HepG2 (cell line): Measurements from ENCODE around the gene DDAH2. TPM values are rescaled to one million over a fixed set of nuclear protein-coding genes. Genes with fewer than 3 reads are reported as not detected.

Experiments
- ATAC-seq: fragments of 200-7000 bp; cut with Tn5 transposase; 3 replicates; pipeline ENCODE4 v1.9.1; 2020; ENCODE audit warnings: mild to moderate bottlenecking, moderate library complexity
- BruUV-seq: library from RNA; stranded (reverse); fragments of 400-500 nt; replicated peaks from 2 replicates; lab custom pipeline; 2021; lab: Mats Ljungman, UMichigan
- CTCF ChIA-PET: fragments of 300-600 bp; formaldehyde crosslinking; extraction: SDS; loops from one replicate; lab custom pipeline; 2021; ENCODE audit warnings: low total read pairs, inconsistent platforms, low intra/inter-chr PET ratio; lab: Yijun Ruan, JAX
- POLR2A ChIA-PET: fragments of 350-600 bp; sonication (Branson Sonifier 250); formaldehyde crosslinking; loops from one replicate; lab custom pipeline; 2020; ENCODE audit warnings: antibody characterized with exemption, inconsistent platforms; lab: Yijun Ruan, JAX
- DNase-seq: peaks from one replicate; pipeline ENCODE4 v3.0.0-alpha.2; 2015; ENCODE audit warnings: low spot score
- FAIRE-seq: peaks from 3 replicates; lab custom pipeline; 2011; peaks lifted over from hg19 to GRCh38; lab: Jason Lieb, UNC
- H2AFZ ChIP-seq: one replicate; pipeline ENCODE4 v1.6.1; 2011; ENCODE audit warnings: low read length, inconsistent platforms
- H3K27ac ChIP-seq: fragments of 300-600 bp; 3 replicates; pipeline ENCODE4 v1.8.0; 2011; ENCODE audit warnings: mixed run types, mild to moderate bottlenecking, mixed read lengths, low read length, inconsistent platforms; ENCODE audit not compliant: insufficient read depth; ENCODE audit errors: extremely low read length
- H3K27me3 ChIP-seq, 2 experiments: fragments of 200-600 bp in 1 of 2; 2 replicates in 1 of 2; 3 replicates in 1 of 2; pipeline versions ENCODE4 v1.6.0 to v1.8.0; 2011; ENCODE audit warnings: low read length in 2 of 2, mild to moderate bottlenecking in 2 of 2, moderate library complexity in 2 of 2, inconsistent platforms in 1 of 2; ENCODE audit not compliant: insufficient read depth in 2 of 2, control insufficient read depth in 1 of 2
- H3K36me3 ChIP-seq, 2 experiments: fragments of 200-600 bp in 1 of 2; replicated peaks in 1 of 2; 2 replicates in 1 of 2; 3 replicates in 1 of 2; pipeline versions ENCODE4 v1.5.1 to v1.8.0; 2011; ENCODE audit warnings: low read length in 2 of 2, inconsistent platforms in 1 of 2; ENCODE audit not compliant: insufficient read depth in 2 of 2, control insufficient read depth in 1 of 2
- H3K4me1 ChIP-seq: 2 replicates; pipeline ENCODE4 v1.5.1; 2012; ENCODE audit warnings: low read length, inconsistent platforms; ENCODE audit not compliant: insufficient read depth
- H3K4me2 ChIP-seq: 2 replicates; pipeline ENCODE4 v1.6.0; 2011; ENCODE audit warnings: low read depth, low read length, inconsistent platforms
- H3K4me3 ChIP-seq, 3 experiments: fragments of 200-600 bp in 1 of 3; sonication (generic), shearing (Covaris generic) in 1 of 3; replicated peaks in 1 of 3; 2 replicates each; pipeline ENCODE4 v1.5.1; 2011 to 2016; ENCODE audit warnings: low read length in 3 of 3, inconsistent platforms in 2 of 3, low read depth in 2 of 3, mild to moderate bottlenecking in 2 of 3, control low read depth in 1 of 3, mixed read lengths in 1 of 3; ENCODE audit not compliant: insufficient read depth in 1 of 3
- H3K79me2 ChIP-seq: one replicate; pipeline ENCODE4 v1.6.1; 2011; ENCODE audit warnings: low read length, inconsistent platforms; ENCODE audit not compliant: insufficient read depth
- H3K9ac ChIP-seq: 2 replicates; pipeline ENCODE4 v1.6.0; 2011; ENCODE audit warnings: mild to moderate bottlenecking, low read depth, low read length, inconsistent platforms; ENCODE audit not compliant: insufficient read depth
- H3K9me3 ChIP-seq: 2 replicates; pipeline ENCODE4 v1.5.1; 2012; ENCODE audit warnings: mild to moderate bottlenecking, low read length
- H4K20me1 ChIP-seq: 2 replicates; pipeline ENCODE4 v1.6.0; 2011; ENCODE audit warnings: inconsistent platforms, mild to moderate bottlenecking, low read length, moderate library complexity; ENCODE audit not compliant: insufficient read depth
- BATF2 ChIP-seq: sonication (generic); formaldehyde crosslinking; IDR thresholded peaks from 2 replicates; pipeline ENCODE4 v1.8.0; 2022; ENCODE audit warnings: mild to moderate bottlenecking, missing genetic modification reagents, moderate library complexity
- EHMT2 ChIP-seq: fragments of 200-600 bp; sonication (generic); IDR thresholded peaks from 2 replicates; pipeline ENCODE4 v1.7.0; 2017; ENCODE audit warnings: antibody characterized with exemption, low read depth, low read length, borderline replicate concordance
- KLF15 ChIP-seq: sonication (generic); formaldehyde crosslinking; IDR thresholded peaks from 2 replicates; pipeline ENCODE4 v1.8.1; 2023; ENCODE audit warnings: borderline replicate concordance, mild to moderate bottlenecking, inconsistent platforms, missing genetic modification reagents, mixed read lengths
- POLR2G ChIP-seq: fragments of 200-400 bp; formaldehyde crosslinking; IDR thresholded peaks from 2 replicates; pipeline ENCODE4 v1.6.1; 2018; ENCODE audit warnings: mild to moderate bottlenecking, low read depth, low read length, moderate library complexity
- SMAD1 ChIP-seq: sonication (generic); formaldehyde crosslinking; IDR thresholded peaks from 2 replicates; pipeline ENCODE4 v1.4.0; 2020; ENCODE audit warnings: missing genetic modification reagents, low read depth, mild to moderate bottlenecking, borderline replicate concordance
- SMC3 ChIP-seq: IDR thresholded peaks from 2 replicates; pipeline ENCODE4 v1.6.1; 2011; ENCODE audit warnings: low read length, improper control_type of control experiment
- SNAPC5 ChIP-seq: sonication (generic); formaldehyde crosslinking; IDR thresholded peaks from 2 replicates; pipeline ENCODE4 v1.8.1; 2023; ENCODE audit warnings: mild to moderate bottlenecking, missing genetic modification reagents, borderline replicate concordance
- ZBTB46 ChIP-seq: sonication (generic); formaldehyde crosslinking; IDR thresholded peaks from 2 replicates; pipeline ENCODE4 v1.4.0; 2020; ENCODE audit warnings: mild to moderate bottlenecking, missing genetic modification reagents, borderline replicate concordance
- ZNF800 ChIP-seq: sonication (generic); formaldehyde crosslinking; IDR thresholded peaks from 2 replicates; pipeline ENCODE4 v1.4.0; 2020; ENCODE audit warnings: missing genetic modification reagents
- ZNF850 ChIP-seq: sonication (generic); formaldehyde crosslinking; conservative IDR thresholded peaks from 2 replicates; pipeline ENCODE4 v1.9.0; 2021; ENCODE audit warnings: mild to moderate bottlenecking, missing genetic modification reagents
- ZSCAN30 ChIP-seq: sonication (generic); formaldehyde crosslinking; IDR thresholded peaks from 2 replicates; pipeline ENCODE4 v1.5.0; 2020; ENCODE audit warnings: mild to moderate bottlenecking, missing genetic modification reagents
- WGBS: methylation state at CpG from one replicate; pipeline ENCODE4 v1.1.6; 2017; ENCODE audit warnings: low lambda C conversion rate; 5-methylcytosine and 5-hydroxymethylcytosine counted together
- in situ Hi-C: cut with HindIII; loops from 2 replicates; pipeline ENCODE4 v1.10.0; 2017; ENCODE audit warnings: low pct_unique_long_range_greater_than_20kb; ENCODE audit not compliant: extremely low pct_ligation_motif_present
- intact Hi-C: fragments of 100-400 bp; cut with micrococcal nuclease; formaldehyde crosslinking; loops from one replicate; pipeline ENCODE4 v1.10.0; 2022; ENCODE audit not compliant: unreplicated experiment
- polyA plus RNA-seq, 8 experiments: library from polyadenylated mRNA; depleted of rRNA in 3 of 8; stranded (reverse) in 7 of 8; unstranded in 1 of 8; fragments of >200 nt; fragmentation: Illumina TruSeq in 4 of 8; extraction: Trizol in 4 of 8; gene quantifications; 2 replicates each; pipeline versions ENCODE4 v1.2.1 to v1.2.3, GENCODE V29; 2011 to 2016; ENCODE audit warnings: low read depth in 4 of 8, missing spikeins in 1 of 8, mixed read lengths in 1 of 8; ENCODE audit not compliant: insufficient read depth in 1 of 8
- total RNA-seq, 5 experiments: library from RNA; depleted of rRNA; stranded (reverse); fragments of >200 nt; fragmentation: Illumina TruSeq; extraction: Trizol; gene quantifications; 2 replicates each; pipeline ENCODE4 v1.2.3, GENCODE V29; 2016; ENCODE audit warnings: low read depth in 1 of 5
- TF ChIP-seq, protein P1 (sequence below): sonication (generic); formaldehyde crosslinking; IDR thresholded peaks from 2 replicates; pipeline ENCODE4 v1.5.0; 2020; ENCODE audit warnings: missing genetic modification reagents
- TF ChIP-seq, protein P2 (sequence below): sonication (generic); formaldehyde crosslinking; IDR thresholded peaks from 2 replicates; pipeline ENCODE4 v1.5.1; 2020; ENCODE audit warnings: missing genetic modification reagents, mild to moderate bottlenecking, borderline replicate concordance

Gene DDAH2
- total and polyA plus RNA-seq, 2 of the 13 experiments (the other 11 are each of a cell fraction or from before 2014, with no cell fraction given) = 16.4 to 21.1 TPM

GRCh38 chr6:31750411-31751022 is 21.4 kb upstream of the DDAH2 start:
- no peak overlapping the region for H3K9ac ChIP-seq
- DNase-seq = no peak
- H3K79me2 ChIP-seq = no peaks in the 10 kb centered on the region
- WGBS = 92% methylated on average over 7 of the region's 7 CpGs
- H3K4me2 ChIP-seq = no peak overlapping the region
- ATAC-seq = no peak
- no peak overlapping the region for H3K4me3 ChIP-seq
- no peaks in the 10 kb centered on the region for H3K27me3 ChIP-seq
- H2AFZ ChIP-seq = no peak overlapping the region
- FAIRE-seq = no peak
- intact Hi-C loops (no loop called here), in situ Hi-C loops (no loop called here)
- ChIA-PET POLR2A (interaction anchor here (1.1 to 4.7 kb wide), 3 partner anchors 13 to 95 kb away, joined by 3 to 106 read pairs (median 4); partner anchors contain the start of genes APOM, CLIC1 and MSH5), CTCF (no interaction called here)
- no peaks in the 10 kb centered on the region for H4K20me1 ChIP-seq
- H3K36me3 ChIP-seq = no peaks in the 10 kb centered on the region
- peaks cover 30% of the 10 kb centered on the region for H3K4me1 ChIP-seq
- BruUV-seq = TSS peak; percentile 27
- no peak overlapping the region for H3K27ac ChIP-seq
- H3K9me3 ChIP-seq = no peaks in the 10 kb centered on the region
- TF ChIP-seq ZBTB46 (CRISPR knock-in tag) = no peak
- no peak for TF ChIP-seq SMC3
- TF ChIP-seq ZSCAN30 (CRISPR knock-in tag) = no peak
- TF ChIP-seq, protein P1, sequence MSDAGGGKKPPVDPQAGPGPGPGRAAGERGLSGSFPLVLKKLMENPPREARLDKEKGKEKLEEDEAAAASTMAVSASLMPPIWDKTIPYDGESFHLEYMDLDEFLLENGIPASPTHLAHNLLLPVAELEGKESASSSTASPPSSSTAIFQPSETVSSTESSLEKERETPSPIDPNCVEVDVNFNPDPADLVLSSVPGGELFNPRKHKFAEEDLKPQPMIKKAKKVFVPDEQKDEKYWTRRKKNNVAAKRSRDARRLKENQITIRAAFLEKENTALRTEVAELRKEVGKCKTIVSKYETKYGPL = no peak
- no peak for TF ChIP-seq EHMT2
- no peak for TF ChIP-seq SNAPC5 (CRISPR knock-in tag)
- TF ChIP-seq ZNF850 (CRISPR knock-in tag) = no peak
- no peak for TF ChIP-seq ZNF800 (CRISPR knock-in tag)
- TF ChIP-seq, protein P2, sequence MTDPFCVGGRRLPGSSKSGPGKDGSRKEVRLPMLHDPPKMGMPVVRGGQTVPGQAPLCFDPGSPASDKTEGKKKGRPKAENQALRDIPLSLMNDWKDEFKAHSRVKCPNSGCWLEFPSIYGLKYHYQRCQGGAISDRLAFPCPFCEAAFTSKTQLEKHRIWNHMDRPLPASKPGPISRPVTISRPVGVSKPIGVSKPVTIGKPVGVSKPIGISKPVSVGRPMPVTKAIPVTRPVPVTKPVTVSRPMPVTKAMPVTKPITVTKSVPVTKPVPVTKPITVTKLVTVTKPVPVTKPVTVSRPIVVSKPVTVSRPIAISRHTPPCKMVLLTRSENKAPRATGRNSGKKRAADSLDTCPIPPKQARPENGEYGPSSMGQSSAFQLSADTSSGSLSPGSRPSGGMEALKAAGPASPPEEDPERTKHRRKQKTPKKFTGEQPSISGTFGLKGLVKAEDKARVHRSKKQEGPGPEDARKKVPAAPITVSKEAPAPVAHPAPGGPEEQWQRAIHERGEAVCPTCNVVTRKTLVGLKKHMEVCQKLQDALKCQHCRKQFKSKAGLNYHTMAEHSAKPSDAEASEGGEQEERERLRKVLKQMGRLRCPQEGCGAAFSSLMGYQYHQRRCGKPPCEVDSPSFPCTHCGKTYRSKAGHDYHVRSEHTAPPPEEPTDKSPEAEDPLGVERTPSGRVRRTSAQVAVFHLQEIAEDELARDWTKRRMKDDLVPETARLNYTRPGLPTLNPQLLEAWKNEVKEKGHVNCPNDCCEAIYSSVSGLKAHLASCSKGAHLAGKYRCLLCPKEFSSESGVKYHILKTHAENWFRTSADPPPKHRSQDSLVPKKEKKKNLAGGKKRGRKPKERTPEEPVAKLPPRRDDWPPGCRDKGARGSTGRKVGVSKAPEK (CRISPR knock-in tag) = no peak
- TF ChIP-seq SMAD1 (CRISPR knock-in tag) = no peak
- no peak for TF ChIP-seq BATF2
- no peak for TF ChIP-seq POLR2G
- no peak for TF ChIP-seq KLF15 (CRISPR knock-in tag)
